T47D (cell line): Measurements from ENCODE around the gene ELP2.
"Not testable (repeated sequence)": the region's sequence is repeated elsewhere in the genome, so short reads cannot be mapped to it uniquely, and the experiment has no call there.

ENCODE experiments used
- DNase-seq, 2 experiments: peaks; one replicate each; pipeline versions ENCODE4 v3.0.0 to v3.0.0-alpha.2; 2011 to 2012; ENCODE audit warnings: low read depth in 1 of 2, low spot score in 1 of 2
- JUND ChIP-seq: IDR thresholded peaks from 2 replicates; pipeline ENCODE4 v1.6.1; 2012; ENCODE audit warnings: low read depth
- in situ Hi-C: cut with HindIII; loops from 2 replicates; pipeline ENCODE4 v1.10.0; 2016; ENCODE audit warnings: low sequenced_read_pairs, low pct_unique_long_range_greater_than_20kb

ELP2 gene

DNA sequence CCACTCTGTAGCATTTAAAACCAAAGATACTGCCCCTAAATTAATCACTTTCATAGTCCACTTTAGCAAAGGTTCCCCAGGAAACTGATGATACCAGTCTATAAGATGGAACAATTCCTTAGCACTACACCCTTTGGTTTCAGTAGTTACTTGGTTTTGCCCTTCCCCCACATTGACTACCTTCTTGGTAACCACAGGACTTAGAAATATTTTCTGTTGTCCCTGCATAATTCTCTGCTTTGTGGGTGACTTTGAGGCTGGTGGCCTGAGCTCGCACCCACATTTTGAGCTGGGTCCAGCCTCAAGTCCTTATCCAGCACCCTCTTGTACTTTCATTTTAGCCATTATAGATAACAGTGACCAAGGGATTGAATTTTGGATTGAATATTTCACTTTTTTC is 23.1 kb downstream of the ELP2 start:
- in situ Hi-C loops: no loop called here
- TF ChIP-seq JUND: no peak
- no peak for DNase-seq

DNA sequence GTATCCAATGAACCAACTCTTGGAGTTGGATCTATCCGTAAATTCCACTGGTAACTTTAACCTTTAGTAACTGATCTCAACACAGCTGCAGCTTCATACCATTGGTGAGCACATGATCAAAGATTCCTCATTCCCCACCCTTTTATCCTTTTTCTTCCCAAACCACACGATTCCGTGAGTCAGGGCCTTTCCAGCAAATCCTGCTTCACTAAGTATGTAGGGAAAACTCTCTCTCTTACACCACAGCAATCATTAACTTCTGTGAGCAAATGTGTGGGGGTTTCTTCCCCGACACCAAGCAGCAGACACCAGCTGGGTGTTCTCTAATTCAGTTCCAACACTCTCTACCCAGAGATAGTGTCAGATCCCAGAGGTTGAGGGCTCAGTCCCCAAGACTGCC is 23.5 kb downstream of the ELP2 start:
- no peak for DNase-seq
- in situ Hi-C loops: no loop called here
- no peak for TF ChIP-seq JUND

DNA sequence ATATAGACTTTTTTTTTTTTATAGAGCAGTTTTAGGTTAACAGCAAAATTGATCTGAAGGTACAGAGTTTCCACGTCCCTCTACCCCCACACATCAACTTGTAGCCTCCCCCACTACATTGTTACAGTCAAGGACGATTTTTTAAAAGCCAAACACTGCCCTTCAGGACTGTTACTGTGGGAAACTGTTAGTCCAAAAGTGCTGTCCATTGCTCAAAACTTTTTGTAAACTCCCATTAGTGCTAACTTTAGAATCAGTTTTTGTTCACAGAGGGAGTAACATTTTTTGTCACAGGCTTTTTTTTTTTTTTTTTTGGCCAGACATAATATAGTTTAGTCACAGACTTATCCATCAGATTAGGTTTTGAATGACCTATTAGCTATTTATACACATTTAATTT is 24.1 kb downstream of the ELP2 start:
- in situ Hi-C loops: no loop called here
- DNase-seq: no peak
- no peak for TF ChIP-seq JUND

DNA sequence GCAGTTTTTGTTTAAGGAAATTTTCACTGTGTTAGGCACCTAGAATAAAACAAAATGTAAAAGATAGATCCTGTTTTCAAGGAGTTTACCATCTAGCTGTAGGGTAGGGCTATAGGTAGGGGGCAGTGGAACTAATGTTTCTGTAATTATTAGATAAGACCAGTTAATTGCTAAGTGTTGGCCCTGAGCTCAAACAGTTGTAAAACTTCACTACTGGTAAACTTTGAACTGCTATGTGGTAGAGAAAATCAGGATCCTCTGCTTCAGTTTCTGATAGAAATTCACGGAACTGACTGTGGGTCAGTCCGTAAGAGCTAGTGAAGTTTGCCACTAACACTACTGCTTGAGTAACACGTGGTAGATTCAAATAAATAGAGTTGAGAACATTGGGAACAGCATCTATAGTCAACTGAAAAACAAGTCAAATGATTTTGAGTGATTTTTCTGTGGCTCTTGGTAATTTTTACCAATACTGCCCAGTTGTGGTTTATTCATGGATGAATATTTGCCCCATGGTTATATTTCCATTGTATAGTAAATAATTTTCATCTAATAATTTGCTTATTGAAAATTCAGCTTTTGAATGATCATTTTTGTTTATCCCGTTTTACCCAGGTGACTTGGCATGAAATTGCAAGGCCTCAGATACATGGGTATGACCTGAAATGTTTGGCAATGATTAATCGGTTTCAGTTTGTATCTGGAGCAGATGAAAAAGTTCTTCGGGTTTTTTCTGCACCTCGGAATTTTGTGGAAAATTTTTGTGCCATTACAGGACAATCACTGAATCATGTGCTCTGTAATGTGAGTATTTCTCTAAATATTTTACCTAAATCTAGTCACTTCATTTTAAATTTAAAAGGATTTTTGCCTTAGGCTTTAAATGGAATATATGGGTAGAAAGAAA is 26.4 kb downstream of the ELP2 start:
- no peak for DNase-seq
- in situ Hi-C loops: no loop called here
- TF ChIP-seq JUND: no peak

DNA sequence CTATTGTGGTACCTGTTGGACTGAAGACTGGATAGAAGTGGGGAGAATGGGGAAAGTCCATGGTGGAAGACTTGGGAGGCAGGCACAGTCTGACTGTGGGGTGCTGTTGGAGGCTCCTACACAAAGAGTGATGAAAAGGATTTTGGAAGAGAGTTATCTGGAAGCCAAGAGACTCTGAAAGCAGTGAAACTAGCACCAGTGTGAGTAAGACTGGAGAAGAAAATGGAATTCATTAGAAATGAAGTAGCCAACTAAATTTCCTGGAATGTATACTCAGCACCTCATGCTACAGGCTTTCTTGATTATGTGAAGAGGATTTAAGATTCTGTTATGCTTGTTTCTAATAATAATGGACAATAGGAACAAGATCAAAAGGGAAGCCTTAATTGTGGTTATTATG is 27.7 kb downstream of the ELP2 start:
- in situ Hi-C loops: no loop called here
- no peak for TF ChIP-seq JUND
- DNase-seq: no peak

DNA sequence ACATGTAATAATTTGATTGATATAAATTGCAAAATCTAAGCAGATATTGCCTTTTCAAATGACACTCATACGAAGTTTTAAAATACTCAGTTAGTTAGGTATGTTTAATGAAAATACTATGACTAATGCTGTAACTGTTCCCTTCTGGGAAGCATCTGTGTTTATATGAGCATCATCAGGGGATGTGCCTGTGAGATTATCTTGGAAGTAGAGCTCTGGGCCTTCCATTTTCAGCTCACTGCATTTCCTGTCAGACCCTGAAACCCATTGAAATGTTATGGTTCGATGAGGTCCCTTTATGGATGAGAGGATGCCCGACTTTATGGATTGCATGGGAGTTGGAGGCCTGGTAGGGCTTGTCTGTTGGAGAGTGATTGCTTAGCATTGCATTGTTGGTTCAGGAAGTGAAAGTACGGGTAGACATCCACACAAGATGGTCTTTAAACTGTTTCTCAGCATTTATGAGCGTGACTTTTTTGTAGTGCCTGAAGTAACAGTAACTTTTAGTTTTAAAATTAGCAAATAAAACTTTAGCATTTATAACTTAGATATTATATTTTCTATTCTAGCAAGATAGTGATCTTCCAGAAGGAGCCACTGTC is 28.7 kb downstream of the ELP2 start:
- TF ChIP-seq JUND: no peak
- in situ Hi-C loops: no loop called here
- no peak for DNase-seq

DNA sequence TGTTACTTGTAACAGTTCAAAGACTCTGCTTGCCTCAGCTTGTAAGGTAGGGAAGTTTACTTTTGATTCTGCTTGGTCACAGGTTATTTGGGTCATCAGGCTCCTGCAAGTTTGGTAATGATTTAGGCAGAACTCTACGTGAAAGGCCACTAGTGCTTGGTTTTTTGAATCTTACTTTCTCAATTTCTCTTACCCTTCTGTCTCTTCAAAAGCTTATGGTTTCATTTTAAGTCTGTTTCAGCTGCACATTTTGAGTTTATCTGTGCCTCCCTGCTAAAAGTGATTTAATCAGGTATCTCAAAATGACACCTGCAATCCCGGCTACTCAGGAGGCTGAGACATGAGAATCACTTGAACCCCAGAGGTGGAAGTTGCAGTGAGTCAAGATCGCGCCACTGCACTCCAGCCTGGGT is 31.3 kb downstream of the ELP2 start:
- TF ChIP-seq JUND: no peak
- in situ Hi-C loops: no loop called here
- no peak for DNase-seq

DNA sequence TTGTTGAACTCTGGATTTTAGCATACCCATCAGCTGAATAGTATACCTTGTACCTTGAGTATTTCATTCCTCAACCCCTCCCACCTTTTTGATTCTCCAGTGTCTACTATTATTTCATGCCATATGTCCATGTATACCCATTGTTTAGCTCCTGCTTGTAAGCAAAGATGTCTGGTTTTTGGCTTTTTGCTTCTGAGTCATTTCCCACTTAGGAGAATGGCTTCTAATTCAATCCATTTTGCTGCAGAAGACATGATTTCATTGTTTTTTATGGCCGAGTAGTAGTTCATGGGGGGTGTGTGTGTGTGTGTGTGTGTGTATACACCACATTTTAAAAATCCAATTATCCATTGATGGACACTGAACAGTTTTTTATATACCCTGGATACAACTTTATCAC is 33.3 kb downstream of the ELP2 start:
- no peak for TF ChIP-seq JUND
- no peak for DNase-seq
- in situ Hi-C loops: no loop called here

DNA sequence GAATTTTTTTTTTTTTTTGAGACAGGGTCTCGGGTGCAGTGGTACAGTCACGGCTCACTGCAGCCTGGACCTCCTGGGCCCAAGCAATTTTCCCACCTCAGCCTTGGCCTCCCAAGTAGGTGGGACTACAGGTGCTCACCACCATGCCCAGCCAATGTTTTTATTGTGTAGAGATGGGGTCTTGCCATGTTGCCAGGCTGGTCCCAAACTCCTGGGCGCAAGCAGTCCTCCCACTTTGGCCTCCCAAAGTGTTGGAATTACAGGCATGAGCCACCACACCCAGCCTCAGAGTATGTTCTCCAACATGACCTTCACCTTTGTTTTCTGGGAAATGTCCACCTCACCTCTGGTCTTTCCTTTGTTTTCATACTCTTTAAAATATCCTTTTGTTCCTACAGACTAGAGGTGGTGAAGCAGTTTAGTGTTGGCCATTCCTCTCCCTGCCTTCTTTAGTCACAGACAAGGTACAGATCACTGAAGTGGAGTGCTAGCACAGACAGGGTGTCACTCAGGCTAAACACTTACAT is 38.1 kb downstream of the ELP2 start:
- TF ChIP-seq JUND: no peak
- in situ Hi-C loops: no loop called here
- no peak for DNase-seq

DNA sequence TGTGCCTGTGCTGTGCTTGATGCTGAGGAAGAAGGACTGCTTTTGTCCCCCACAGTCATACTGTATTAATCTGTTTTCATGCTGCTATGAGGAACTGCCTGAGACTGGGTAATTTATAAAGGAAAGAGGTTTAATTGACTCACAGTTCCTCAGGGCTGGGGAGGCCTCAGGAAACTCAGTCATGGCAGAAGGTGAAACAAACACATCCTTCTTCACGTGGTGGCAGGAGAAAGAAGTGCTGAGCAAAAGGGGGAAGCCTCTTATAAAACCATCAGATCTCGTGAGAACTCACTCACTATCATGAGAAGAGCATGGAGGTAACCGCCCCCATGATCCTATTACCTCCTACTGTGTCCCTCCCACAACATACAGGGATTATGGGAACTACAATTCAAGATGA is 38.6 kb downstream of the ELP2 start:
- DNase-seq, in situ Hi-C loops: not testable (repeated sequence)

DNA sequence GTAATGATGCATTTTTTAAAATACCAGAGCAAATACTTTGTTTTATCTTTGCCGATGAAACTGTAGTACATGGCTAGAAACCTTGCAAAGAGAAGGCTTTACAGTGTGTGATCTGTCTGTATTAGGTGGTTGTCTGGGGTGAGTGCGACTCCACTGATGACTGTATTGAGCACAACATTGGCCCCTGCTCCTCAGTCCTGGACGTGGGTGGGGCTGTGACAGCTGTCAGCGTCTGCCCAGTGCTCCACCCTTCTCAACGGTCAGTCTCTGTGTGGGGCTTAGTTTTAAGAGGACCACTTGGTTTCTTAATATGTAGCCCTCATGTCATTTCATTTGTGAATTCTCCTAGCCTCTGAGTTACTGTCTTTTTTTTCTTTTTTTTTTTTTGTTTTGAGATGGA is 40.2 kb downstream of the ELP2 start:
- in situ Hi-C loops: no loop called here
- DNase-seq: no peak
- TF ChIP-seq JUND: no peak

DNA sequence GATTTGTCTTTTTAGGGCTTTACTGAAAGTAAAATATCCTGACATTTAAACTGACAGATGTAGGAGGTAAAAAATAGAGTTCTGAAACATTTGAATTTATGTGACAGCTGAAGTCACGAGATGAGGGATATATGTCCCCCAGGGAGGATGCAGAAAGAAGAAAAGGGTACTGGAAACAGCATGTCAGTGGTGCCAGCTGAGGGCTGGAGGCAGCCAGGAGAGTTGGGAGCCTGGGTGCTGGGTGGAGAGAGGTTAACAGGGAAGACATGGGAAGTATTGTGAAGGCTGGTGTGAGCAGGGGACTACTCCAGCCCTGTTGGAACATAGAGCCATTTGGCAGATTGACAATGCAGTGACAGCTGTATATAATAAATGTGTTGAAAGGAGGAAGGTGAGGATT is 45.8 kb downstream of the ELP2 start:
- no peak for DNase-seq
- TF ChIP-seq JUND: no peak
- in situ Hi-C loops: no loop called here

DNA sequence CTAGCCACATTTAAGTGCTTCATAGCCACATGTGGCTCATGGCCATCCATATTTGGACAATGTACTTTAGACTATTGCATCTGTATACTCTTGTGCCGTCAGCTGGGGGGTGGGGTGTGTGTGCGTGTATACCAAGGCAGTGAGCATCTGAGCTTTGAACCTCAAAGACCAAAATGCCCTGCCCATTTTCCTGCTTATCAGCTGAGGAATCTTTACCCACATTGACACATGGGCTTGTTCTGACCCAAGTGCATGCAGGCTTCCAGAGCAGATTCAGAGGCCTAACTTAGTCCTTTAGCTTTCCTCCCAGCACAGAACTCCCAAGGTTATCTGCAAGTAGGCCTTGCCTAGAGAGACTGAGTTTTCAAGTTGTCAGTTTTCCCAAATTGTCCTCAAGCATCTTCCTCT is 46.5 kb downstream of the ELP2 start:
- no peak for DNase-seq
- in situ Hi-C loops: no loop called here
- no peak for TF ChIP-seq JUND
